ENCODE data around the gene TPMT. TPM values are rescaled to one million over a fixed set of nuclear protein-coding genes. Genes with fewer than 3 reads are reported as not detected.
"Not testable (repeated sequence)": the region's sequence is repeated elsewhere in the genome, so short reads cannot be mapped to it uniquely, and the experiment has no call there.

The TPMT gene
- total and polyA plus RNA-seq, 12 donors: 13.3 to 87.2 (median 20.1) TPM

GRCh38 chr6:18153311-18153703 lies 1.6 kb downstream of the TPMT start:
- H3K27me3 ChIP-seq: no peaks in the 10 kb centered on the region
- TF ChIP-seq, protein P1, sequence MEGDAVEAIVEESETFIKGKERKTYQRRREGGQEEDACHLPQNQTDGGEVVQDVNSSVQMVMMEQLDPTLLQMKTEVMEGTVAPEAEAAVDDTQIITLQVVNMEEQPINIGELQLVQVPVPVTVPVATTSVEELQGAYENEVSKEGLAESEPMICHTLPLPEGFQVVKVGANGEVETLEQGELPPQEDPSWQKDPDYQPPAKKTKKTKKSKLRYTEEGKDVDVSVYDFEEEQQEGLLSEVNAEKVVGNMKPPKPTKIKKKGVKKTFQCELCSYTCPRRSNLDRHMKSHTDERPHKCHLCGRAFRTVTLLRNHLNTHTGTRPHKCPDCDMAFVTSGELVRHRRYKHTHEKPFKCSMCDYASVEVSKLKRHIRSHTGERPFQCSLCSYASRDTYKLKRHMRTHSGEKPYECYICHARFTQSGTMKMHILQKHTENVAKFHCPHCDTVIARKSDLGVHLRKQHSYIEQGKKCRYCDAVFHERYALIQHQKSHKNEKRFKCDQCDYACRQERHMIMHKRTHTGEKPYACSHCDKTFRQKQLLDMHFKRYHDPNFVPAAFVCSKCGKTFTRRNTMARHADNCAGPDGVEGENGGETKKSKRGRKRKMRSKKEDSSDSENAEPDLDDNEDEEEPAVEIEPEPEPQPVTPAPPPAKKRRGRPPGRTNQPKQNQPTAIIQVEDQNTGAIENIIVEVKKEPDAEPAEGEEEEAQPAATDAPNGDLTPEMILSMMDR (IDR thresholded peaks at IDR 0.05): no peak
- TF ChIP-seq POLR2A (IDR thresholded peaks at IDR 0.05): no peak
- H3K4me1 ChIP-seq (replicated peaks in 1 of 2): peaks cover 10 to 26% of the 10 kb centered on the region in 2 donors
- intact Hi-C loops (cut with DNase I): loop anchor here (10.0 kb wide), 1 partner anchor 111 kb away; the partner anchor contains the start of gene DEK (in 2 of the 2)
- H3K4me3 ChIP-seq: peak overlapping the region in 1 of 4 donors; percentile 98
- no peaks in the 10 kb centered on the region for H3K36me3 ChIP-seq (replicated peaks in 1 of 2)
- DNase-seq: no peak
- H3K9me3 ChIP-seq (replicated peaks in 1 of 3): no peaks in the 10 kb centered on the region
- peak overlapping the region in 4 of 5 donors; percentile 24 to 57 (median 52) for H3K27ac ChIP-seq

GRCh38 chr6:18151801-18152200 lies 3.1 kb downstream of the TPMT start:
- WGBS, 4 donors: 87 to 93% (median 90%) methylated on average over 3 of the region's 3 CpGs
- intact Hi-C loops (cut with DNase I): loop anchor here (10.0 kb wide), 1 partner anchor 113 kb away; the partner anchor contains the start of gene DEK (in 2 of the 2)
- Histone ChIP-seq H3K27me3 (no peaks in the 10 kb centered on the region), H3K36me3 (replicated peaks in 1 of 2) (no peaks in the 10 kb centered on the region), H3K4me3 (no peak overlapping the region), H3K4me1 (replicated peaks in 1 of 2) (peaks cover 10 to 26% of the 10 kb centered on the region in 2 donors), H3K9me3 (replicated peaks in 1 of 3) (no peaks in the 10 kb centered on the region), H3K27ac (peak overlapping the region in 1 of 5 donors; percentile 24)
- TF ChIP-seq, protein P1 (IDR thresholded peaks at IDR 0.05): no peak
- no peak for TF ChIP-seq POLR2A (IDR thresholded peaks at IDR 0.05)
- DNase-seq: no peak

DNA sequence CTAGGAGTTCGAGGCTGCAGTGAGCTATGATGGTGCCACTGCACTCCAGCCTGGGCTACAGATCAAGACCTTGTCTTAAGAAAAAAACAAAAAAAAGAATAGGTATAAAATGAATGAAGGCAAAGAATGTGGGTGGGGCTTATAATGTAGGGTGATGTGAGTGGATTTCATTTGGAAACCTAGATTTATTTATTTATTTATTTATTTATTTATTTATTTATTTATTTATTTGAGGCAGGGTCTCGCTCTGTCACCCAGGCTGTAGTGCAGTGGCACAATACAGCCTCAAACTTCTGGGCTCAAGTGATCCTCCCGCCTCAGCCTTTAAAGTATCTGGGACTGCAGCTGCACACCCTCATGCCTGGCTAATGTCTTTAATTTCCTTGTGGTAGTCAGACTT lies 3.5 kb downstream of the TPMT start:
- DNase-seq; H3K4me3 ChIP-seq; H3K36me3 ChIP-seq (replicated peaks in 1 of 2); H3K9me3 ChIP-seq (replicated peaks in 1 of 3); H3K27ac ChIP-seq; H3K27me3 ChIP-seq: not testable (repeated sequence)
- intact Hi-C loops (cut with DNase I): loop anchor here (10.0 kb wide), 1 partner anchor 113 kb away; the partner anchor contains the start of gene DEK (in 2 of the 2)
- WGBS, 4 donors: 95 to 98% (median 97%) methylated on average over 3 of the region's 3 CpGs
- H3K4me1 ChIP-seq (replicated peaks in 1 of 2): peaks cover 10 to 25% of the 10 kb centered on the region in 2 donors

DNA sequence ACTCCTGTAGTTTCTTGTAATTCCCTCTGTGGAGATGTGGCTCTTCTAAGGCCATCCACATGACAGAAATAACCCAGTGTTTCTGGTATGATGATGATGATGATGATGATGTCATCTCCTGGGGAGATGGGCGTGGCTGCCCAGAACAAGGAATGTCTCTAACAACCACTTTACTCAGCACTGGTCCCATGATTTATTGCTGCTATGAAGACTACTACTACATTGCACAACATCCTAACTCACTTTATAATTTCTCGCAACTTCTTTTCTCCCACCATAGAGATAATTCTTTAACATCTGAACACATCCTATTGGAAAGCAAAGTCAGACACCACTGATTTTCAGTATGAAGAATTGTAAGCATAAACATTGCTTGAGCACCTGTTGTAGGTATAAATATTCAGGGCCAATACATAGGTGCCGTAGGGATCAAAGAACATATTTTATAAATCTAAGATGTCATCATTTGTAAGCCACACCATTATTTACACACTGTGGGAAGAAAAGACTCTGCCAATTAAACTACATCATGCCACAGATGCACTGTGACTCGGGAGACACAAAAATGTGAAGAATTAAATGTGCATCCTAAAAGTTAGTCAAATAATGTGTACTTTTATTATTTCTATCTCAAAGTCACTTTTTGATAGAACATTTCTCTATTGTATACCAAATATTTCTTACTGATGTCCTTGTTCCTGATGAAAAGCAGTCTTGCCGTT lies 6.4 kb downstream of the TPMT start:
- WGBS, 4 donors: 92 to 95% (median 93%) methylated on average over 5 of the region's 5 CpGs
- Histone ChIP-seq H3K36me3 (replicated peaks in 1 of 2) (no peaks in the 10 kb centered on the region), H3K27ac (no peak overlapping the region), H3K4me1 (replicated peaks in 1 of 2) (peaks cover 9 to 12% of the 10 kb centered on the region in 2 donors), H3K4me3 (no peak overlapping the region), H3K9me3 (replicated peaks in 1 of 3) (no peaks in the 10 kb centered on the region), H3K27me3 (no peaks in the 10 kb centered on the region)
- intact Hi-C loops (cut with DNase I): no loop called here
- DNase-seq: peak in 1 of 7 donors; percentile 15
- TF ChIP-seq, protein P1 (IDR thresholded peaks at IDR 0.05): no peak
- no peak for TF ChIP-seq POLR2A (IDR thresholded peaks at IDR 0.05)
